Muscle layer of colon (tissue), 2 donors: ENCODE measurements around the gene NKAIN2.
"Not testable (repeated sequence)": the region's sequence is repeated elsewhere in the genome, so short reads cannot be mapped to it uniquely, and the experiment has no call there.

ENCODE experiments used
- H3K27ac ChIP-seq: one replicate; pipeline ENCODE4 v1.7.0; 2013; ENCODE audit warnings: low read depth, mild to moderate bottlenecking, low read length, moderate library complexity
- H3K27me3 ChIP-seq, 2 donors: one replicate each; pipeline ENCODE4 v1.7.0; 2013; ENCODE audit warnings: low read length in 2 of 2, mild to moderate bottlenecking in 2 of 2; ENCODE audit not compliant: insufficient read depth in 2 of 2, control insufficient read depth in 1 of 2
- H3K36me3 ChIP-seq: one replicate; pipeline ENCODE4 v1.7.0; 2013; ENCODE audit warnings: mild to moderate bottlenecking, low read length; ENCODE audit not compliant: insufficient read depth
- H3K4me1 ChIP-seq: one replicate; pipeline ENCODE4 v1.7.0; 2013; ENCODE audit warnings: mild to moderate bottlenecking, low read length; ENCODE audit not compliant: insufficient read depth
- H3K4me3 ChIP-seq, 2 donors: one replicate each; pipeline ENCODE4 v1.7.0; 2013; ENCODE audit warnings: low read length in 2 of 2, low read depth in 1 of 2, mild to moderate bottlenecking in 1 of 2, moderate library complexity in 1 of 2
- H3K9ac ChIP-seq: one replicate; pipeline ENCODE4 v1.7.0; 2013; ENCODE audit warnings: low read length
- H3K9me3 ChIP-seq: one replicate; pipeline ENCODE4 v1.7.0; 2013; ENCODE audit warnings: mild to moderate bottlenecking, low read length
- donor health status: abdominal sarcoma.
- donor health status: Adenocarcinoma of cecum.

NKAIN2 gene

GRCh38 chr6:124368131-124368530 is 564.5 kb downstream of the NKAIN2 start:
- Histone ChIP-seq H3K27me3 (no peaks in the 10 kb centered on the region), H3K4me3 (no peak overlapping the region), H3K36me3 (no peaks in the 10 kb centered on the region), H3K9me3 (no peaks in the 10 kb centered on the region), H3K9ac (no peak overlapping the region), H3K4me1 (no peaks in the 10 kb centered on the region), H3K27ac (no peak overlapping the region)

GRCh38 chr6:124371974-124372475 is 568.4 kb downstream of the NKAIN2 start:
- Histone ChIP-seq H3K9me3 (no peaks in the 10 kb centered on the region), H3K4me3 (no peak overlapping the region), H3K4me1 (no peaks in the 10 kb centered on the region), H3K27me3 (no peaks in the 10 kb centered on the region), H3K9ac (no peak overlapping the region), H3K27ac (no peak overlapping the region), H3K36me3 (no peaks in the 10 kb centered on the region)

- H3K27me3 ChIP-seq, result no peaks in the 10 kb centered on the region
- no peak overlapping the region for H3K9ac ChIP-seq
- no peaks in the 10 kb centered on the region for H3K9me3 ChIP-seq
- H3K36me3 ChIP-seq, result no peaks in the 10 kb centered on the region
- no peaks in the 10 kb centered on the region for H3K4me1 ChIP-seq
- no peak overlapping the region for H3K4me3 ChIP-seq
- no peak overlapping the region for H3K27ac ChIP-seq
Observed at GRCh38 chr6:124373386-124373785, 569.7 kb downstream of the NKAIN2 start.

- H3K27me3 ChIP-seq, result no peaks in the 10 kb centered on the region
- no peak overlapping the region for H3K27ac ChIP-seq
- H3K9ac ChIP-seq, result no peak overlapping the region
- H3K9me3 ChIP-seq, result no peaks in the 10 kb centered on the region
- H3K4me3 ChIP-seq, result no peak overlapping the region
- H3K4me1 ChIP-seq, result no peaks in the 10 kb centered on the region
- H3K36me3 ChIP-seq, result no peaks in the 10 kb centered on the region
Observed at GRCh38 chr6:124389127-124389526, 585.5 kb downstream of the NKAIN2 start.

- Histone ChIP-seq H3K9ac (no peak overlapping the region), H3K4me3 (no peak overlapping the region), H3K9me3 (no peaks in the 10 kb centered on the region), H3K27ac (no peak overlapping the region), H3K36me3 (no peaks in the 10 kb centered on the region), H3K4me1 (no peaks in the 10 kb centered on the region), H3K27me3 (no peaks in the 10 kb centered on the region)
Observed at GRCh38 chr6:124393536-124393935, 589.9 kb downstream of the NKAIN2 start.

GRCh38 chr6:124396361-124396760 is 592.7 kb downstream of the NKAIN2 start:
- Histone ChIP-seq H3K27me3 (no peaks in the 10 kb centered on the region), H3K27ac (no peak overlapping the region), H3K4me1 (no peaks in the 10 kb centered on the region), H3K4me3 (no peak overlapping the region), H3K9me3 (no peaks in the 10 kb centered on the region), H3K9ac (no peak overlapping the region), H3K36me3 (no peaks in the 10 kb centered on the region)

GRCh38 chr6:124400261-124400999 is 596.8 kb downstream of the NKAIN2 start:
- Histone ChIP-seq H3K27ac (no peak overlapping the region), H3K9me3 (no peaks in the 10 kb centered on the region), H3K36me3 (no peaks in the 10 kb centered on the region), H3K4me1 (no peaks in the 10 kb centered on the region), H3K9ac (no peak overlapping the region), H3K4me3 (no peak overlapping the region), H3K27me3 (no peaks in the 10 kb centered on the region)

- H3K27me3 ChIP-seq, H3K9me3 ChIP-seq, H3K4me1 ChIP-seq: not testable (repeated sequence)
Observed at GRCh38 chr6:124410425-124410824, 606.8 kb downstream of the NKAIN2 start.

GRCh38 chr6:124412657-124413056 is 609.0 kb downstream of the NKAIN2 start:
- not testable (repeated sequence) for H3K27me3 ChIP-seq, H3K4me3 ChIP-seq, H3K4me1 ChIP-seq, H3K36me3 ChIP-seq, H3K27ac ChIP-seq, H3K9me3 ChIP-seq, H3K9ac ChIP-seq

More at GRCh38 chr6:124410425-124410824, 606.8 kb downstream of the NKAIN2 start:
- H3K4me3 ChIP-seq, H3K27ac ChIP-seq, H3K9ac ChIP-seq, H3K36me3 ChIP-seq: not testable (repeated sequence)

- Histone ChIP-seq H3K4me3 (no peak overlapping the region), H3K27me3 (no peaks in the 10 kb centered on the region), H3K36me3 (no peaks in the 10 kb centered on the region), H3K4me1 (no peaks in the 10 kb centered on the region), H3K27ac (no peak overlapping the region), H3K9me3 (no peaks in the 10 kb centered on the region), H3K9ac (no peak overlapping the region)
Observed at GRCh38 chr6:124420116-124420840, 616.6 kb downstream of the NKAIN2 start.

- Histone ChIP-seq H3K9me3 (no peaks in the 10 kb centered on the region), H3K4me1 (no peaks in the 10 kb centered on the region), H3K36me3 (no peaks in the 10 kb centered on the region), H3K9ac (no peak overlapping the region), H3K4me3 (no peak overlapping the region), H3K27ac (no peak overlapping the region), H3K27me3 (no peaks in the 10 kb centered on the region)
Observed at GRCh38 chr6:124423621-124424020, 620.0 kb downstream of the NKAIN2 start.
